Keratinocyte (primary cell): ENCODE data around the gene SSNA1. TPM values are rescaled to one million over a fixed set of nuclear protein-coding genes. Genes with fewer than 3 reads are reported as not detected.

Experiments used
- DNase-seq: peaks from one replicate; pipeline ENCODE4 v3.0.0-alpha.2; 2011; ENCODE audit warnings: low read depth, missing footprints, low spot score
- FAIRE-seq: peaks from 2 replicates; lab custom pipeline; 2011; peaks lifted over from hg19 to GRCh38; lab: Jason Lieb, UNC
- H2AFZ ChIP-seq: 2 replicates; pipeline ENCODE4 v1.6.0; 2012; ENCODE audit warnings: low read length, control low read depth, inconsistent platforms; ENCODE audit not compliant: control insufficient read depth
- H3K27ac ChIP-seq: 2 replicates; pipeline ENCODE4 v1.5.1; 2011; ENCODE audit warnings: low read length; ENCODE audit not compliant: control insufficient read depth, insufficient read depth
- H3K27me3 ChIP-seq: 3 replicates; pipeline ENCODE4 v1.6.0; 2011; ENCODE audit warnings: low read length; ENCODE audit not compliant: control insufficient read depth, insufficient read depth; ENCODE audit errors: extremely low read depth
- H3K36me3 ChIP-seq, 2 experiments: 2 replicates in 1 of 2; 3 replicates in 1 of 2; pipeline ENCODE4 v1.5.1; 2011; ENCODE audit warnings: low read length in 2 of 2, mild to moderate bottlenecking in 1 of 2; ENCODE audit not compliant: control insufficient read depth in 2 of 2, insufficient read depth in 2 of 2; ENCODE audit errors: extremely low read depth in 1 of 2
- H3K4me1 ChIP-seq: 3 replicates; pipeline ENCODE4 v1.5.1; 2011; ENCODE audit warnings: low read length; ENCODE audit not compliant: control insufficient read depth, insufficient read depth; ENCODE audit errors: extremely low read depth
- H3K4me2 ChIP-seq: 3 replicates; pipeline ENCODE4 v1.6.0; 2011; ENCODE audit warnings: low read depth, low read length; ENCODE audit not compliant: control insufficient read depth, insufficient read depth; ENCODE audit errors: extremely low read depth
- H3K4me3 ChIP-seq, 3 experiments: fragments of 200-600 bp in 1 of 3; sonication (generic) in 1 of 3; 2 replicates in 2 of 3; 3 replicates in 1 of 3; pipeline ENCODE4 v1.5.1; 2011 to 2016; ENCODE audit warnings: low read length in 3 of 3, mild to moderate bottlenecking in 3 of 3, control low read depth in 2 of 3, inconsistent platforms in 1 of 3, low read depth in 1 of 3, mixed read lengths in 1 of 3, mixed run types in 1 of 3, moderate library complexity in 1 of 3; ENCODE audit not compliant: control insufficient read depth in 2 of 3, insufficient read depth in 2 of 3; ENCODE audit errors: extremely low read depth in 1 of 3
- H3K79me2 ChIP-seq: 2 replicates; pipeline ENCODE4 v1.6.0; 2012; ENCODE audit warnings: low read length; ENCODE audit not compliant: control insufficient read depth, insufficient read depth
- H3K9ac ChIP-seq: 3 replicates; pipeline ENCODE4 v1.6.0; 2011; ENCODE audit warnings: low read length; ENCODE audit not compliant: control insufficient read depth, insufficient read depth; ENCODE audit errors: extremely low read depth
- H3K9me1 ChIP-seq: 3 replicates; pipeline ENCODE4 v1.6.0; 2011; ENCODE audit warnings: low read length; ENCODE audit not compliant: control insufficient read depth, insufficient read depth; ENCODE audit errors: extremely low read depth
- H3K9me3 ChIP-seq: 2 replicates; pipeline ENCODE4 v1.5.1; 2012; ENCODE audit warnings: low read depth, low read length; ENCODE audit not compliant: control insufficient read depth
- H4K20me1 ChIP-seq: 3 replicates; pipeline ENCODE4 v1.6.0; 2011; ENCODE audit warnings: low read length; ENCODE audit not compliant: control insufficient read depth, insufficient read depth; ENCODE audit errors: extremely low read depth
- CTCF ChIP-seq, 3 experiments: IDR thresholded peaks in 1 of 3; conservative IDR thresholded peaks in 1 of 3; optimal IDR thresholded peaks in 1 of 3; 2 replicates in 2 of 3; 3 replicates in 1 of 3; pipeline versions ENCODE3 to v1.5.1; 2011; ENCODE audit warnings: low read length in 3 of 3, mild to moderate bottlenecking in 3 of 3, moderate library complexity in 2 of 3, control low read depth in 1 of 3, inconsistent platforms in 1 of 3; ENCODE audit not compliant: insufficient read depth in 2 of 3; ENCODE audit errors: extremely low read depth in 1 of 3
- EZH2 ChIP-seq: IDR thresholded peaks from one replicate; pipeline ENCODE4 v1.6.1; 2012; ENCODE audit warnings: inconsistent platforms, mild to moderate bottlenecking, low read length, moderate library complexity
- dilution Hi-C: fragments of 300-500 bp; cut with MboI; formaldehyde crosslinking; loops from one replicate; pipeline ENCODE4 v1.7.0; 2020; ENCODE audit warnings: low sequenced_read_pairs; ENCODE audit not compliant: extremely low pct_ligation_motif_present
- polyA plus RNA-seq, 5 experiments: library from polyadenylated mRNA; depleted of rRNA in 3 of 5; stranded (reverse) in 3 of 5; stranded (forward) in 1 of 5; unstranded in 1 of 5; fragments of >200 nt; gene quantifications; 1 replicate in 1 of 5; 2 replicates in 3 of 5; 3 replicates in 1 of 5; pipeline versions ENCODE4 v1.2.1 to v1.2.3, GENCODE V29; 2011 to 2012; ENCODE audit warnings: missing spikeins in 2 of 5, low read depth in 1 of 5, low replicate concordance in 1 of 5

The SSNA1 gene
- polyA plus RNA-seq, 1 donor (not counting 4 experiments of a cell fraction or from before 2014, with no cell fraction given), result 45.3 TPM

- dilution Hi-C loops, result no loop called here
- Histone ChIP-seq H3K27ac (peak overlapping the region; percentile 47), H3K4me1 (peaks cover 39% of the 10 kb centered on the region), H3K9me3 (no peaks in the 10 kb centered on the region), H3K9me1 (no peaks in the 10 kb centered on the region), H2AFZ (peak overlapping the region; percentile 71), H3K9ac (peak overlapping the region; percentile 77), H3K4me2 (peak overlapping the region; percentile 93), H3K36me3 (no peaks in the 10 kb centered on the region), H3K79me2 (peaks cover 41% of the 10 kb centered on the region), H4K20me1 (peaks cover 2% of the 10 kb centered on the region), H3K4me3 (peak overlapping the region; percentile 64 to 81 (median 71)), H3K27me3 (no peaks in the 10 kb centered on the region)
- DNase-seq, result no peak
- TF ChIP-seq EZH2 (no peak), CTCF (optimal IDR thresholded peaks at IDR 0.05 in 1 of 3, IDR thresholded peaks at IDR 0.05 in 1 of 3, conservative IDR thresholded peaks at IDR 0.05 in 1 of 3; ENCODE audit: extremely low read depth in 1 of 3, insufficient read depth in 2 of 3, low read length in 3 of 3) (no peak)
- no peak for FAIRE-seq
Measured at GRCh38 chr9:137201205-137201868, 12.9 kb downstream of the SSNA1 start.

GRCh38 chr9:137202966-137203365 is 14.5 kb downstream of the SSNA1 start:
- Histone ChIP-seq H3K27me3 (no peaks in the 10 kb centered on the region), H3K4me2 (no peak overlapping the region), H3K9ac (no peak overlapping the region), H3K27ac (no peak overlapping the region), H3K4me3 (no peak overlapping the region), H3K9me3 (no peaks in the 10 kb centered on the region), H2AFZ (no peak overlapping the region), H4K20me1 (no peaks in the 10 kb centered on the region), H3K36me3 (peaks cover 0 to 3% of the 10 kb centered on the region in 2 experiments), H3K4me1 (peaks cover 42% of the 10 kb centered on the region), H3K79me2 (peaks cover 53% of the 10 kb centered on the region), H3K9me1 (no peaks in the 10 kb centered on the region)
- DNase-seq (no peak), FAIRE-seq (no peak)
- dilution Hi-C loops, result no loop called here
- TF ChIP-seq CTCF (optimal IDR thresholded peaks at IDR 0.05 in 1 of 3, IDR thresholded peaks at IDR 0.05 in 1 of 3, conservative IDR thresholded peaks at IDR 0.05 in 1 of 3; ENCODE audit: extremely low read depth in 1 of 3, insufficient read depth in 2 of 3, low read length in 3 of 3), result no peak
- TF ChIP-seq EZH2, result no peak
